Measurements from ENCODE around the gene GUSB. TPM values are rescaled to one million over a fixed set of nuclear protein-coding genes. Genes with fewer than 3 reads are reported as not detected.

The GUSB gene
- total RNA-seq, 1 donor from 2014 or later, result 43.4 TPM

- Mint-ChIP-seq H3K36me3 (ENCODE audit: unreplicated experiment) (no peaks in the 10 kb centered on the region), H3K4me3 (ENCODE audit: unreplicated experiment) (no peak overlapping the region), H3K4me1 (ENCODE audit: low read depth, unreplicated experiment) (no peaks in the 10 kb centered on the region), H3K9me3 (ENCODE audit: unreplicated experiment) (no peaks in the 10 kb centered on the region), H3K27me3 (ENCODE audit: unreplicated experiment) (no peaks in the 10 kb centered on the region), H3K27ac (ENCODE audit: unreplicated experiment) (no peak overlapping the region)
- TF ChIP-seq CTCF (IDR thresholded peaks at IDR 0.05; ENCODE audit: partially characterized antibody, unreplicated experiment), result no peak
- no peak for DNase-seq
Measured at GRCh38 chr7:65927489-65928448, 54.2 kb downstream of the GUSB start.

- Mint-ChIP-seq H3K27me3 (ENCODE audit: unreplicated experiment) (peaks cover 2% of the 10 kb centered on the region), H3K4me3 (ENCODE audit: unreplicated experiment) (no peak overlapping the region), H3K4me1 (ENCODE audit: low read depth, unreplicated experiment) (no peaks in the 10 kb centered on the region), H3K27ac (ENCODE audit: unreplicated experiment) (no peak overlapping the region), H3K9me3 (ENCODE audit: unreplicated experiment) (no peaks in the 10 kb centered on the region), H3K36me3 (ENCODE audit: unreplicated experiment) (no peaks in the 10 kb centered on the region)
- no peak for DNase-seq
- TF ChIP-seq CTCF (IDR thresholded peaks at IDR 0.05; ENCODE audit: partially characterized antibody, unreplicated experiment), result no peak
Measured at GRCh38 chr7:65926588-65926987, 55.4 kb downstream of the GUSB start.

GRCh38 chr7:65925040-65925439, 57.0 kb downstream of the GUSB start:
- Mint-ChIP-seq H3K4me1 (ENCODE audit: low read depth, unreplicated experiment) (no peaks in the 10 kb centered on the region), H3K27me3 (ENCODE audit: unreplicated experiment) (peaks cover 2% of the 10 kb centered on the region), H3K36me3 (ENCODE audit: unreplicated experiment) (no peaks in the 10 kb centered on the region), H3K27ac (ENCODE audit: unreplicated experiment) (no peak overlapping the region), H3K4me3 (ENCODE audit: unreplicated experiment) (no peak overlapping the region), H3K9me3 (ENCODE audit: unreplicated experiment) (no peaks in the 10 kb centered on the region)
- no peak for TF ChIP-seq CTCF (IDR thresholded peaks at IDR 0.05; ENCODE audit: partially characterized antibody, unreplicated experiment)
- DNase-seq, result no peak

GRCh38 chr7:65924193-65924592, 57.8 kb downstream of the GUSB start:
- no peak overlapping the region for H3K4me3 Mint-ChIP-seq (ENCODE audit: unreplicated experiment)
- no peaks in the 10 kb centered on the region for H3K36me3 Mint-ChIP-seq (ENCODE audit: unreplicated experiment)
- TF ChIP-seq CTCF (IDR thresholded peaks at IDR 0.05; ENCODE audit: partially characterized antibody, unreplicated experiment), result no peak
- peaks cover 2% of the 10 kb centered on the region for H3K27me3 Mint-ChIP-seq (ENCODE audit: unreplicated experiment)
- no peak overlapping the region for H3K27ac Mint-ChIP-seq (ENCODE audit: unreplicated experiment)
- no peaks in the 10 kb centered on the region for H3K9me3 Mint-ChIP-seq (ENCODE audit: unreplicated experiment)
- H3K4me1 Mint-ChIP-seq (ENCODE audit: low read depth, unreplicated experiment), result no peaks in the 10 kb centered on the region
- no peak for DNase-seq

GRCh38 chr7:65923316-65923715, 58.7 kb downstream of the GUSB start:
- TF ChIP-seq CTCF (IDR thresholded peaks at IDR 0.05; ENCODE audit: partially characterized antibody, unreplicated experiment), result no peak
- Mint-ChIP-seq H3K4me1 (ENCODE audit: low read depth, unreplicated experiment) (no peaks in the 10 kb centered on the region), H3K36me3 (ENCODE audit: unreplicated experiment) (no peaks in the 10 kb centered on the region), H3K27me3 (ENCODE audit: unreplicated experiment) (peaks cover 2% of the 10 kb centered on the region), H3K27ac (ENCODE audit: unreplicated experiment) (no peak overlapping the region), H3K9me3 (ENCODE audit: unreplicated experiment) (peaks cover 3% of the 10 kb centered on the region), H3K4me3 (ENCODE audit: unreplicated experiment) (no peak overlapping the region)
- no peak for DNase-seq

Data from glutamatergic neuron (in vitro differentiated cells).